ENCODE data around the gene TEAD1.

TEAD1 gene

GRCh38 chr11:12707500-12707880, 33.3 kb downstream of the TEAD1 start:
- no peak for DNase-seq (ENCODE audit: low read depth in 2 of 2)

GRCh38 chr11:12711496-12711895, 37.3 kb downstream of the TEAD1 start:
- DNase-seq (ENCODE audit: low read depth in 2 of 2) = no peak

- no peak for DNase-seq (ENCODE audit: low read depth in 2 of 2)
Observed at GRCh38 chr11:12712132-12712531, 37.9 kb downstream of the TEAD1 start.

GRCh38 chr11:12715131-12715530, 40.9 kb downstream of the TEAD1 start:
- DNase-seq (ENCODE audit: low read depth in 2 of 2) = no peak

- no peak for DNase-seq (ENCODE audit: low read depth in 2 of 2)
Observed at GRCh38 chr11:12715941-12716340, 41.7 kb downstream of the TEAD1 start.

GRCh38 chr11:12716816-12717215, 42.6 kb downstream of the TEAD1 start:
- no peak for DNase-seq (ENCODE audit: low read depth in 2 of 2)

GRCh38 chr11:12717851-12718291, 43.6 kb downstream of the TEAD1 start:
- peak in 1 of 2 donors; percentile 2 for DNase-seq (ENCODE audit: low read depth in 2 of 2)

GRCh38 chr11:12719221-12719620, 45.0 kb downstream of the TEAD1 start:
- no peak for DNase-seq (ENCODE audit: low read depth in 2 of 2)

- DNase-seq (ENCODE audit: low read depth in 2 of 2) = no peak
Observed at GRCh38 chr11:12721816-12722604, 47.8 kb downstream of the TEAD1 start.

GRCh38 chr11:12723421-12724300, 49.4 kb downstream of the TEAD1 start:
- no peak for DNase-seq (ENCODE audit: low read depth in 2 of 2)

GRCh38 chr11:12724301-12725054, 50.3 kb downstream of the TEAD1 start:
- no peak for DNase-seq (ENCODE audit: low read depth in 2 of 2)

GRCh38 chr11:12725055-12725862, 51.0 kb downstream of the TEAD1 start:
- no peak for DNase-seq (ENCODE audit: low read depth in 2 of 2)

- no peak for DNase-seq (ENCODE audit: low read depth in 2 of 2)
Observed at GRCh38 chr11:12725863-12726682, 51.9 kb downstream of the TEAD1 start.

GRCh38 chr11:12727563-12728211, 53.5 kb downstream of the TEAD1 start:
- DNase-seq (ENCODE audit: low read depth in 2 of 2) = no peak

GRCh38 chr11:12728417-12728816, 54.2 kb downstream of the TEAD1 start:
- DNase-seq (ENCODE audit: low read depth in 2 of 2) = no peak

GRCh38 chr11:12729941-12730340, 55.7 kb downstream of the TEAD1 start:
- no peak for DNase-seq (ENCODE audit: low read depth in 2 of 2)

- DNase-seq (ENCODE audit: low read depth in 2 of 2) = no peak
Observed at GRCh38 chr11:12731841-12732336, 57.7 kb downstream of the TEAD1 start.

GRCh38 chr11:12733091-12733490, 58.9 kb downstream of the TEAD1 start:
- no peak for DNase-seq (ENCODE audit: low read depth in 2 of 2)

- DNase-seq (ENCODE audit: low read depth in 2 of 2) = no peak
Observed at GRCh38 chr11:12734625-12735024, 60.4 kb downstream of the TEAD1 start.

GRCh38 chr11:12735262-12735661, 61.0 kb downstream of the TEAD1 start:
- DNase-seq (ENCODE audit: low read depth in 2 of 2) = no peak
